ENCODE results near the gene HES7.

DNA sequence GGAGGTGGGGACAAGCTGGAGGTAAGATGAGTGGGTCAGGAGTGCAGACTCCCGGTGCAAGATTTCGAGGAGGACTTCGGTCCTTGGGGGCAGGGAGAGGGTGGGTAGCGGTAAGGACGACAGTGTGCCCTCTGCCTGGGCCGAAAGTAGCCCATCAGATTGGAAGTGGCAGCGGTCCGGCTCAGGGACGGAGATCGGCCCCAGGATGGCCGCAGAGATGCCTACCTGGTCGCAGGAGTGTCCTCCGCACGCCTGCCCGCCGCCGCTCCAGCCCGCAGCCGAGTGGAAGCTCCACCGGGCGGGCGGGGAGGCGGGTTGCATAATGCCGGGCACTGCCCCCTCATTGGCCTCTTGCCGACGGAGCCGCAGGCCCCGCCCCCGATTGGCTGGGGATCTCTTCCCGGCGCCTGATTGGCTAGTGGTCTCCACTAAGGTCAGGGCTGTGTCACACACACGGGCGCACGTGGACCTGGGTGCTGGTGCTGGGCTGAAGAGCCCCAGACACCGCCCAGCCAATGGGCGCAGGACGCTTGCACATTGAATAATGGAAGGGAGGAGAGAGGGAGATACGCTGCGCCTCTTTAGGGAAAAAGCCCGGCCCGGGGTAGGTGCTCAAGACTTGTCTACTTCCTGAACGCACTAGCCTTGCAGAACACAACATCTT lies 28.3 kb upstream of the HES7 start, which contains the start of gene PER1:
- peak in 2 of 3 donors; percentile 2 to 24 for TF ChIP-seq CTCF (IDR thresholded peaks at IDR 0.05)
- TF ChIP-seq POLR2A (IDR thresholded peaks at IDR 0.05), result peak; percentile 90

Measured in ovary (tissue), 3 donors.